ENCODE data around the gene CHAT.

DNA sequence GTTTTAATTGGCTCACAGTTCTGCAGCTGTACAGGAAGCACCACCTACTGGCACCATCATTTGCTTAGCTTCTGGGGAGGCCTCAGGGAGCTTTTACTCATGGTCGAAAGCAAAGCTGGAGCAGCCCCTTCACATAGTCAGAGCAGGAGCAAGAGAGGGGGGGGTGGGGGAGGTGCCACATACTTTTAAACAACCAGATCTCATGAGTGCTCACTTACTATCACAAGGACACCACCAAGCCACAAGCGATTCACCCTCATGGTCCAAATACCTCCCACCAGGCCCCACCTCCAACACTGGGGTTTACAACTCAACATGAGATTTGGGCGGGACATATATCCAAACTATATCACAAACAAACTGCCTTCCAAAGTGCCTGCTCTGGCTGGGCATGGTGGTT lies 35.4 kb upstream of the CHAT start:
- TF ChIP-seq YY1 (IDR thresholded peaks at IDR 0.05; ENCODE audit: insufficient read depth, insufficient read length) (no peak), ZNF274 (IDR thresholded peaks at IDR 0.05; ENCODE audit: low read depth, low read length) (no peak), SUZ12 (IDR thresholded peaks at IDR 0.05; ENCODE audit: extremely low read depth, insufficient read depth, insufficient read length) (no peak)
